Stimulated activated CD4-positive, alpha-beta T cell treated with anti-CD3 and anti-CD28 coated beads, Interleukin-12 subunit alpha, Interleukin-12 subunit beta, amount 100 ng/mL, for 48 hours (primary cell): ENCODE data around the gene KIF11.

Experiments
- DNase-seq, 3 donors: peaks; one replicate each; pipeline ENCODE4 v3.0.0-alpha.2; 2020; ENCODE audit warnings: low read depth in 2 of 3, low spot score in 1 of 3

The KIF11 gene

GRCh38 chr10:92702301-92702916 is 109.5 kb downstream of the KIF11 start:
- DNase-seq = no peak
